RWPE2 (cell line): ENCODE results near the gene KIAA1671.

Experiments
- ATAC-seq: fragments of 200-7000 bp; cut with Tn5 transposase; 3 replicates; pipeline ENCODE4 v1.9.1; 2021; ENCODE audit warnings: low read depth
- DNase-seq: peaks from one replicate; pipeline ENCODE4 v3.0.0-alpha.2; 2020; ENCODE audit warnings: low spot score
- H3K27ac ChIP-seq: fragments of 450-650 bp; 2 replicates; pipeline ENCODE4 v1.5.1; 2017; ENCODE audit warnings: mild to moderate bottlenecking; ENCODE audit not compliant: poor library complexity, severe bottlenecking
- H3K27me3 ChIP-seq: fragments of 250-450 bp; sonication (Bioruptor Pico); 2 replicates; pipeline ENCODE4 v1.5.1; 2021; ENCODE audit warnings: mild to moderate bottlenecking, moderate library complexity; ENCODE audit not compliant: insufficient read depth, poor library complexity, severe bottlenecking
- H3K36me3 ChIP-seq: fragments of 250-450 bp; sonication (Bioruptor Pico); 2 replicates; pipeline ENCODE4 v1.5.1; 2020; ENCODE audit warnings: low read depth, mild to moderate bottlenecking, moderate library complexity
- H3K4me1 ChIP-seq: fragments of 250-450 bp; sonication (Bioruptor Pico); 2 replicates; pipeline ENCODE4 v1.5.1; 2021; ENCODE audit warnings: mild to moderate bottlenecking, moderate library complexity; ENCODE audit not compliant: insufficient read depth, poor library complexity, severe bottlenecking
- H3K4me3 ChIP-seq: fragments of 250-450 bp; sonication (Bioruptor Pico); 2 replicates; pipeline ENCODE4 v1.5.1; 2021; ENCODE audit warnings: mild to moderate bottlenecking, moderate library complexity; ENCODE audit not compliant: severe bottlenecking
- H3K9me3 ChIP-seq: fragments of 250-450 bp; sonication (Bioruptor Pico); 2 replicates; pipeline ENCODE4 v1.5.1; 2021; ENCODE audit warnings: mild to moderate bottlenecking, moderate library complexity; ENCODE audit not compliant: severe bottlenecking
- CTCF ChIP-seq: fragments of 450-650 bp; IDR thresholded peaks from one replicate; pipeline ENCODE4 v1.5.1; 2017; ENCODE audit warnings: mild to moderate bottlenecking, moderate library complexity; ENCODE audit not compliant: poor library complexity, severe bottlenecking

KIAA1671 gene

GRCh38 chr22:24975813-24976341, 23.4 kb downstream of the KIAA1671 start:
- H3K9me3 ChIP-seq: no peaks in the 10 kb centered on the region
- no peaks in the 10 kb centered on the region for H3K27me3 ChIP-seq
- 0 out of 2 replicates have a peak, but pooled peaks cover 4% of the 10 kb centered on the region for H3K36me3 ChIP-seq
- peak; percentile 33 for ATAC-seq
- peak overlapping the region; percentile 92 for H3K27ac ChIP-seq
- no peak for DNase-seq
- H3K4me1 ChIP-seq: peaks cover 45% of the 10 kb centered on the region
- no peak overlapping the region for H3K4me3 ChIP-seq
- no peak for TF ChIP-seq CTCF

- Histone ChIP-seq H3K27me3 (no peaks in the 10 kb centered on the region), H3K27ac (peak overlapping the region; percentile 92)
- no peak for TF ChIP-seq CTCF
Measured at GRCh38 chr22:24976442-24977218, 24.1 kb downstream of the KIAA1671 start.

GRCh38 chr22:24977370-24978221, 25.1 kb downstream of the KIAA1671 start:
- Histone ChIP-seq H3K36me3 (0 out of 2 replicates have a peak, but pooled peaks cover 4% of the 10 kb centered on the region), H3K9me3 (no peaks in the 10 kb centered on the region), H3K4me1 (peaks cover 60% of the 10 kb centered on the region), H3K4me3 (no peak overlapping the region), H3K27ac (peak overlapping the region; percentile 92), H3K27me3 (no peaks in the 10 kb centered on the region)
- peak; percentile 78 for ATAC-seq
- DNase-seq: peak; percentile 73
- TF ChIP-seq CTCF: no peak

More at GRCh38 chr22:24976442-24977218, 24.1 kb downstream of the KIAA1671 start:
- Histone ChIP-seq H3K4me3 (no peak overlapping the region), H3K9me3 (no peaks in the 10 kb centered on the region), H3K4me1 (peaks cover 52% of the 10 kb centered on the region), H3K36me3 (0 out of 2 replicates have a peak, but pooled peaks cover 4% of the 10 kb centered on the region)
- peak; percentile 32 for ATAC-seq
- DNase-seq: peak; percentile 77

GRCh38 chr22:24978308-24978707, 25.8 kb downstream of the KIAA1671 start:
- peaks cover 60% of the 10 kb centered on the region for H3K4me1 ChIP-seq
- no peak for TF ChIP-seq CTCF
- H3K4me3 ChIP-seq: no peak overlapping the region
- ATAC-seq (no peak), DNase-seq (no peak)
- no peaks in the 10 kb centered on the region for H3K9me3 ChIP-seq
- H3K27ac ChIP-seq: peak overlapping the region; percentile 92
- peaks cover 7% of the 10 kb centered on the region; the same call in 1 of the 2 replicates for H3K36me3 ChIP-seq
- H3K27me3 ChIP-seq: no peaks in the 10 kb centered on the region
